Fibroblast of lung (primary cell): Measurements from ENCODE around the gene MCTP1.

ENCODE experiments used
- EZH2 ChIP-seq: IDR thresholded peaks from 2 replicates; pipeline ENCODE4 v1.5.1; 2012; ENCODE audit warnings: low read length, control low read depth, mild to moderate bottlenecking; ENCODE audit errors: missing control alignments
- TF ChIP-seq, protein P1 (sequence below), 2 donors: IDR thresholded peaks in 1 of 2; conservative IDR thresholded peaks in 1 of 2; 1 replicate in 1 of 2; 2 replicates in 1 of 2; pipeline ENCODE4 v1.5.1; 2011 to 2012; ENCODE audit warnings: low read length in 2 of 2, control low read depth in 1 of 2, inconsistent platforms in 1 of 2, low read depth in 1 of 2, mild to moderate bottlenecking in 1 of 2

DNA sequence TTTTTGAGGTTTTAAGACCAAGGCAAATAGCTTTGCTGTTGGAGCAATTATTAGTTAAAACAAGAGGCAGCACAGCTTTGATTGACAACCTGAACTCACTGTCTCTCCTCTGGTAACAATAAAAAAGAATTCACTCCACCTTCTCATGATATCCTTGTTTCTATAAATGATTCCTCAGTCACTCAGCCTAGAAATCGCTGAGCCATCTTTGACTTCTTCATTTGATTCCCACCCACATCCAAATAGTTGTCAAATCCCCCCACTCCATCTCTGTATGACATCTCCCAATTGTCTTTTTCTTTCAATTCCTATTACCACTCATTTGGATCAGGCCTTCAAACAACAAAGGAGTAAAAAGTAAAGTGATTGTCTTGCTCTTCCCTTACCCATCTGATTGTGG is 266.4 kb downstream of the MCTP1 start:
- TF ChIP-seq, protein P1, sequence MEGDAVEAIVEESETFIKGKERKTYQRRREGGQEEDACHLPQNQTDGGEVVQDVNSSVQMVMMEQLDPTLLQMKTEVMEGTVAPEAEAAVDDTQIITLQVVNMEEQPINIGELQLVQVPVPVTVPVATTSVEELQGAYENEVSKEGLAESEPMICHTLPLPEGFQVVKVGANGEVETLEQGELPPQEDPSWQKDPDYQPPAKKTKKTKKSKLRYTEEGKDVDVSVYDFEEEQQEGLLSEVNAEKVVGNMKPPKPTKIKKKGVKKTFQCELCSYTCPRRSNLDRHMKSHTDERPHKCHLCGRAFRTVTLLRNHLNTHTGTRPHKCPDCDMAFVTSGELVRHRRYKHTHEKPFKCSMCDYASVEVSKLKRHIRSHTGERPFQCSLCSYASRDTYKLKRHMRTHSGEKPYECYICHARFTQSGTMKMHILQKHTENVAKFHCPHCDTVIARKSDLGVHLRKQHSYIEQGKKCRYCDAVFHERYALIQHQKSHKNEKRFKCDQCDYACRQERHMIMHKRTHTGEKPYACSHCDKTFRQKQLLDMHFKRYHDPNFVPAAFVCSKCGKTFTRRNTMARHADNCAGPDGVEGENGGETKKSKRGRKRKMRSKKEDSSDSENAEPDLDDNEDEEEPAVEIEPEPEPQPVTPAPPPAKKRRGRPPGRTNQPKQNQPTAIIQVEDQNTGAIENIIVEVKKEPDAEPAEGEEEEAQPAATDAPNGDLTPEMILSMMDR (conservative IDR thresholded peaks at IDR 0.05 in 1 of 2, IDR thresholded peaks at IDR 0.05 in 1 of 2; ENCODE audit: low read depth in 1 of 2, low read length in 2 of 2): no peak
- no peak for TF ChIP-seq EZH2
